A204.1 (cell line): ENCODE results near the gene SGCD.
"Not testable (repeated sequence)": the region's sequence is repeated elsewhere in the genome, so short reads cannot be mapped to it uniquely, and the experiment has no call there.

Experiments
- FAIRE-seq: peaks from 2 replicates; lab custom pipeline; 2012; peaks lifted over from hg19 to GRCh38; lab: Jason Lieb, UNC

The SGCD gene

DNA sequence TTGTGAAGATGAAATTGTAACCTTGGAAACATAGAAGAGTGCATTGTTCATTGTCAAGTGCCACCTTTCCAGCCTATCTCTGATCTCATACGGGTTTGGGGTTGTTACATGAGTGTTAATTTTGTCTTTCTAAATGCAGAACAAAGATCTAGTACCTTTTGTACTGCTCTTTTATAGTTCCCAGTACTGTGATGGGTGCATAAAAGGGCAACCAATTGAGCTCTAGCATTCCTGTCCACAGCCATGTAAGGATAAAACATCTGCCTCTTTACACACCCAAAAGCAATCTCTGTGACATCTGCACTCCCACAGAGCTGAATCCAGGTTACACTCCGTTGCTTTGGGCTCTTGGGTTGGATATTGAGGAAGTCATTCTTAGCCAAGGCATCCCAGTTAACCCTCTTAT lies 255.2 kb downstream of the SGCD start:
- FAIRE-seq: no peak

DNA sequence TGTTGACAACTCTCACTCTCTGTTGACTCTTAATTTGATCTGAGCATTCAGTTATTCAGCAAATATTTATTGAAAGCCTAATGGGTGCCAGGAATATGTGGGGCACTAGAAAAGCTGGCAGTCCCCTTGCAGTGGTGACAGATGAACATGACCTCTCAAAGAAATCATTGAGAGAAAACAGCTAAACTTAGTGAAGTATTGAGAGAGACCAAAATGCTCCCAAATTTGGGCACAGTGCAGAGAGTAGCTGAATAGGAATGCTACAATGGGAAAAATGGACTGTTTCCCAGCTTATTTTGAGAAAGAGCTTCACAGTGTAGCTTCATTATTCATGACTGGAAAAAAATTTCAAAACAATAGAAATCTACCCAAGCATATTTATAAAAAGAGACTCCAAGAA lies 257.9 kb downstream of the SGCD start:
- FAIRE-seq: no peak

DNA sequence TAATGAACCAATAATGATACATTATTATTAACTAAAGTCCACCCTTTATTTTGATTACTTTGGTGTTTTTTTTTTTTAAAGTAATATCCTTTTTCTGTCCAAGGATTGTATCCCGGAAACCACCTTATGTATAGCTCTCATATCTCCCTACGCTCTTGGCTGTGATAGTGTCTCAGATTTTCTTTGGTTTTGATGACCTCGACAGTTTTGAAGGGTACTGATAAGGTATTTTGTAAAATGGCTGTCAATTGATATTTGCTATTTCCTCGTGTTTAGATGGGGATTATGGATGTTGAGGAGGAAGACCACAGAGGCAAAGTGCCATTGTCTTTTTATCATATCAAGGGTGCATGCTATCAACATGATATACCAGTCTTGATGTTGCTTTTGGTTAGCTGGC lies 259.0 kb downstream of the SGCD start:
- no peak for FAIRE-seq

DNA sequence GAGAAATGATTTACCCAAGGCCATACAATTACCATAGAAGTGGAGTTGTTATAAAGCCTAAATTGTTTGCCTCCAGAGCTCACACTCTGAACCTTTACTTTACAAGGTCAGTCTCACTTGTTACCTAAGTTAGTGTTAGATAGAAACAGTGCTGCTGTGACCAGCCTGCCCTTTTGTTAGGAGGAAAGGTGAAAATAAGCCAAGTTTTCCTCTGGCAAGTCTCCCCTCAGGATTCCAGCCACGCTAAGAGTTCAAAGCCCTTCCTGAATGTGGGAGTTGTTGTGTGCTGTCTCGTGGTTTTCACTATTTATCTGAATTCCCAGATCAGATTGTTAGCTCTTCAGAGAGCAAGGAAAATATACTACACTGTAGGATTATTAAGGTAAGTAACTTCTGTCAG lies 260.0 kb downstream of the SGCD start:
- FAIRE-seq: no peak

DNA sequence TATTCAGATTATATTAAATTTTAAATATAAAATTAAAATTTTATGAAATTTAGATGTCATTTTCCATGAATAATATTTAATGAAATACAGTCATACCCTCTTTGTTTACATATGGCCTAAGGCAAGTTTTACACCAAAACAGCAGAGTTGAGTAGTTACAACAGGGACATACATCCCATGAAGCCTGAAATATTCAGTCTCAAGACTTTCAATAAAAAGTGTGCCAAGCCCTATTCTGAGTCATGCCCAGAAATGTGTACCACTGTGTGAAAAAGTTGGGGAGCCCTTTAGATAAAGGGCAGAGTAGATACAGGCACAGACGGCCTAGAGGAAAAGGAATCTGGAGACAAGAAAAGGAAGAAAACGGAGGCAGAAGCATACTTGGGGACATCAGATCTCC lies 261.3 kb downstream of the SGCD start:
- no peak for FAIRE-seq

- no peak for FAIRE-seq
Measured at GRCh38 chr5:156589104-156589945, 262.4 kb downstream of the SGCD start.

GRCh38 chr5:156589946-156590216 lies 262.9 kb downstream of the SGCD start:
- no peak for FAIRE-seq

DNA sequence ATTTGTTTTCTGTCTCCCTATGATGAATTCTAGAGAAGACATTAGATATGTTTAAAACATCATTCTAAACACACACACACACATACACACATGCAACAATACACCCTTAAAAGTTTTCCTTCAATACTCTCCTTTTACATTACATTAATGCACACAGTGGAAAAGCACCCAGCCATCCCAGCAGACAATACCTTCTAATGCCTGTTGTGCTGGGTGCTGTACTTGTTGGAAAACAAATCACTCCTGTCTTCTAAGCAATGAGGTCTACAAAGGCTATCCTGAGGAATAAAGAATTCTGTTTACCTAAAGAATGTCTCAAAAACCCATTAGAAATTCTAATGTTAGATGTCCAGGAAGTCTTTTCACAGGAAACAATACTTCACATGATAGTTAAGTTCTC lies 264.0 kb downstream of the SGCD start:
- no peak for FAIRE-seq

- FAIRE-seq: no peak
Measured at GRCh38 chr5:156591631-156592030, 264.7 kb downstream of the SGCD start.

DNA sequence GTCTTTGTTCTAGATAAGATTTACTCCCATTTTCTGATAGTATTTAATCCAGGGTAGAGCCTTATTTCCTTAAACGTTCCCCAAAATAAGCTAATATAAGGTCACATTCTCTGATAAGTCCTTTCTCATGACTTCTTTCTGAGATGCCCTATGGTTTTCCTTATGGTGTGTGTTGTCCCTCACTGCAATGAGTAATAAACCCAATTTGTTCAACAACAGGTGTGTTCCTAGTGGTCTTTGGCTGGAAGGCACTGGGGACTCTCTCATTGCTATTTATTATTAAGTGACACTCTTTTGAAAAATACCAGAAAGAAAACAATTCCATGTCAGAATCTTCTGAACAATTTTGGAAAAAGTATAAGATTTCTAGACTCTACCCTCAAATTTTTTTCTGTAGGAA lies 266.6 kb downstream of the SGCD start:
- no peak for FAIRE-seq

DNA sequence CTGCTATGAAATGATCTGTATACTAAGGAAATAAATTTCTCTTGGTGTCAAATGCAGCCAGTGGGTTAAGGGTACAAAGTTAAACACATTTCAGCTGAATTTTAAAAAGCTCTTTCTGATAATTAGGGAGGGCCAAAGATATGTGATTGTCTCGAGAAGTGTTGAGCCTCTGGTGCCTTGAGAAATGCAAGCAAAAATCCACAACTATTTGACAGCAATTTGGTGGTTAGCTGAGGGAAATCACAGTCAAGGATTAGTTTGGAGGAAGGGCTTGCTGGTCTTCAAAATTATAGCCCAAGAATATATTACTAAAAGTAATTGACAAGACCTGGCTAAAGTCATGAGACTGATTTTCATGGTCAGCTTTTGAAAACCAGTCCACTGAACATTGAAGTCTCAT lies 267.4 kb downstream of the SGCD start:
- no peak for FAIRE-seq

DNA sequence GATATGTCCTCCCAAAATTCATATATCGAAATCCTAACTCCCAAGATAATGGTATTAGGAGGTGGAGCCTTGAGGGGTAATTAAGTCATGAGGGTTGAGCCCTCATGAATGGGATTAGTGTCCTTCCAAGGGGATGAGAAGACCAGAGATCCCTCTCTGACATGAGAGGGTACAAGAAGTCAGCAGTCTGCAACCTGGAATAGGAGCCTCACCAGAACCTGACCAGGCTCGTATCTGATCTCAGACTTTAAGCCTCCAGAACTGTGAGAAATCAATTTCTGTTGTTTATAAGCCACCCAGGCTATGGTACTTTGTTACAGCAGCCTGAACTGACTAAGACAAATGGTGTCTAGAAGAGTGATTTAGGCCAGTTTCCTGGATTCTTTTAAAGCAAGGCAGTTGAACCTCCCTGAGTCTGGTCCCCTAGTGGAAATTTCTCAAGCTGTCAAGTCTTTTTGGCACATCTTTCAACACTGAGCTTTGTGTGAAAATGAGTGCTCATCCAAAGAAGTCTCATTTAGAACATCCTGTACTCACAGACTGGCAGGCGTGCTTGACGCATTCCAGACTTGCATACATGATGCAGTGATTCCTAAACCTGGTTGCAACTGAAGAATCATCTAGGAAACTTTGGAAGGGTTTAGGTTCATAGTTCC lies 268.3 kb downstream of the SGCD start:
- FAIRE-seq: no peak

DNA sequence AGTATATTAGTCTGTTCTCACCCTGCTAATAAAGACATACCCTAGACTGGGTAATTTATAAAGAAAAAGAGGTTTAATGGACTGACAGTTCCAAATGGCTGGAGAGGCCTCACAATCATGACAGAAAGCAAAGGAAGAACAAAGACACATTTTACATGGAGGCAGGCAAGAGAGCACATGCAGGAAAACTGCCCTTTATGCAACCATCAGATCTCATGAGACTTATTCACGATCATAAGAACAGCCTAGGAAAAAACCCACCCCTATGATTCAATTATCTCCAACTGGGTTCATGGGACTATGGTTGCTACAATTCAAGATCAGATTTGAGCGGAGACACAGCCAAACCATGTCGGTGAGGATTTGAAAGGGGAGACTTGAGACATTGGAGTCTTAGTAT lies 270.3 kb downstream of the SGCD start:
- FAIRE-seq: no peak

GRCh38 chr5:156598964-156599363 lies 272.0 kb downstream of the SGCD start:
- FAIRE-seq: no peak

DNA sequence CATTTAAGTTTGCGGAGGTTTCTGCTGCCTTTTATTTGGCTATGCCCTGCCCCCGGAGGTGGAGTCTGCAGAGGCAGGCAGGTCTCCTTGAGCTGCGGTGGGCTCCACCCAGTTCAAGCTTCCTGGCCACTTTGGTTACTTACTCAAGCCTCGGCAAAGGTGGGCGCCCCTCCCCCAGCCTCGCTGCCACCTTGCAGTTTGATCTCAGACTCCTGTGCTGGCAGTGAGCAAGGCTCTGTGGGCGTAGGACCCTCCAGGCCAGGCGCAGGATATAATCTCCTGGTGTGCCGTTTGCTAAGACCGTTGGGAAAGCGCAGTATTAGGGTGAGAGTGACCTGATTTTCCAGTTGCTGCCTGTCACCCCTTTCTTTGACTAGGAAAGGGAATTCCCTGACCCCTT lies 283.6 kb downstream of the SGCD start:
- FAIRE-seq: not testable (repeated sequence)

GRCh38 chr5:156615901-156616300 lies 288.9 kb downstream of the SGCD start:
- no peak for FAIRE-seq

DNA sequence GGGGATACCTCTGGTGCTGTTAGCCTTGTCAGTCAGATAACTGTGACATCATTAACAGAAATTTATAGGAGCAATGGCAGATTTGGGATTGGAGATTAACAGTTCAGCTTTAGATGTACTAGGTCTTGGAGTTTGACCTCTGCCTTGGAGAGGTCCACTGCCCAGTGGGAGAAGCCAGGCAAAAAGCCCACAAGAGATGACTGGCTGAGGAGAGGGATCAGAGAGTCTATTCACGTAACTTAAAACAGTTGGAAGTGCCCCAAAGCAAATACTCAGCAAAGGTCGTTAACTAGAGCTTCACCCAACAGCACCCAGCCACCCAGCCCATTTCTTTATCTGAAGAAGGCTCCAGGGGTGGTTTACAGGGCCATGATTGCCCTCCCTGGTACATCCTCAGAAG lies 290.5 kb downstream of the SGCD start:
- no peak for FAIRE-seq

GRCh38 chr5:156618601-156619000 lies 291.6 kb downstream of the SGCD start:
- no peak for FAIRE-seq

- no peak for FAIRE-seq
Measured at GRCh38 chr5:156621719-156622118, 294.8 kb downstream of the SGCD start.

- FAIRE-seq: no peak
Measured at GRCh38 chr5:156623381-156624040, 296.5 kb downstream of the SGCD start.

- FAIRE-seq: no peak
Measured at GRCh38 chr5:156624686-156625085, 297.7 kb downstream of the SGCD start.

DNA sequence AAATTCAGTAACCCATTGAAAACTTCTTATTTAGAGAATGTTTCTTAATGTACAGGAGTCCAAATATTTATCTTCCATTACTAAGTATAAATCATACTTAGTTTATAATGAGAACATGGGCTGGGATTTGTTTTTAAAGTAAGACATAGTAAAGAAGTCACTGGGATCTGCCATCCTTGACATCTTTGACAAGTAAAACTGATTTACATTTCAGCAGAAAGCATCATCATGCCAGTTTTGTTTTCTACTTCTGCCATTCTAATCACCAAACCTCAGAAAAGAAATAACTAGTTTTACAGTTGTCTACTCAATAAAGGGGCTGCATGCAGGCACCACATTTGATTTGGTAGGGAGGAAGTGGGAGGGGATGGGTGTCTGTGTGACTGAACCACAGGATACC lies 301.5 kb downstream of the SGCD start:
- no peak for FAIRE-seq

DNA sequence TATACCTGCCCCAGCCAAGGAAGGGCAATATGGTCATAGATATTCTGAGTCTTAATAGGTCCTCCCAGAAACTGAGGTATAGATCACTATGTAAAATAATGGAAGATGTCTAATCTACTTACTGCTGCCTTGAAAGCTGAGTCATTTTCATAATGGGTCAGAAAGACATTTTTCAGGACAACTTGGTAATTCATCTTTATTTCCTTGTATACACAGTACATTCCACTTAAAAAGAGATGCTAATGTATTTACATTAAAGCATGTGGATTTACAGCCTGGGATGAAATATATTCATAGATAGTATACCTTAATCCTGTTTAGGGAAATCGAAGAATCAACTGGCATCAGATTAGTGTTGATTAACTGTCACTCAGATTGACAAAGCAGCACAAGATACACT lies 304.0 kb downstream of the SGCD start:
- no peak for FAIRE-seq

DNA sequence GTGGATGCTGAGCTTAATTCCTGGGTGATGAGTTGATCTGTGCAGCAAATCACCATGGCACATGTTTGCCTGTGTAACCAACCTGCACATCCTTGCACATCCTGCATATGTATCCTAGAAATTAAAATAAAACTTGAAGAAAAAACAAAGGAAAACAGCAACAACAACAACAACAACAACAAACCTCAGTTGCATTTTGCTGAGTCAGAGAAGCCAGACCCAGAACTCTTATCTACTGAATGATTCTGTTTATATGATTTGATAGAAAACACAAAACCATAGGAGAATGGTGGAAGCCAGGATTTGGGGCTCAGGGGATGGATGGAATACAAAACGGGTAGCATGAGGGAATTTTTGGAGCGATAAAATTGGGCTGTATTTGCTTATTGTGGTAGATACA lies 307.3 kb downstream of the SGCD start:
- no peak for FAIRE-seq
